PC-9 (cell line): Measurements from ENCODE around the gene SNRPE. TPM values are rescaled to one million over a fixed set of nuclear protein-coding genes. Genes with fewer than 3 reads are reported as not detected.

Experiments
- BruUV-seq: library from RNA; stranded (reverse); fragments of 400-500 nt; replicated peaks from 2 replicates; lab custom pipeline; 2021; lab: Mats Ljungman, UMichigan
- CTCF ChIA-PET: fragments of 300-600 bp; sonication (Branson Sonifier 250); formaldehyde crosslinking; loops from one replicate; lab custom pipeline; 2022; ENCODE audit warnings: antibody characterized with exemption; lab: Charles Lee
- POLR2A ChIA-PET: fragments of 300-600 bp; sonication (Branson Sonifier 250); formaldehyde crosslinking; loops from one replicate; lab custom pipeline; 2022; ENCODE audit warnings: antibody characterized with exemption; ENCODE audit not compliant: unreplicated experiment; lab: Charles Lee
- DNase-seq, 2 experiments: peaks; one replicate each; pipeline versions ENCODE4 v3.0.0 to v3.0.0-alpha.2; 2015 to 2022; ENCODE audit warnings: mixed read lengths in 1 of 2
- H2AFZ ChIP-seq: fragments of 200-600 bp; sonication (generic); 2 replicates; pipeline ENCODE4 v1.8.1; 2017; ENCODE audit warnings: antibody characterized with exemption
- H3F3A ChIP-seq: fragments of 200-600 bp; sonication (generic); 2 replicates; pipeline ENCODE4 v1.8.1; 2017; ENCODE audit warnings: antibody characterized with exemption, mild to moderate bottlenecking, low read depth; ENCODE audit not compliant: insufficient read depth
- H3K27ac ChIP-seq: fragments of 200-600 bp; sonication (generic); 2 replicates; pipeline ENCODE4 v1.6.1; 2016; ENCODE audit warnings: mixed run types
- H3K27me3 ChIP-seq: fragments of 200-600 bp; sonication (generic); 2 replicates; pipeline ENCODE4 v1.6.1; 2016; ENCODE audit warnings: low read depth, mixed run types; ENCODE audit not compliant: insufficient read depth
- H3K36me3 ChIP-seq: fragments of 200-600 bp; sonication (generic); 2 replicates; pipeline ENCODE4 v1.6.1; 2016; ENCODE audit warnings: low read depth, mixed run types
- H3K4me1 ChIP-seq: fragments of 200-600 bp; sonication (generic); replicated peaks from 2 replicates; pipeline ENCODE4 v1.6.1; 2016; ENCODE audit warnings: mixed run types; ENCODE audit not compliant: insufficient read depth
- H3K4me2 ChIP-seq: fragments of 200-600 bp; sonication (generic); 2 replicates; pipeline ENCODE4 v1.6.1; 2017; ENCODE audit warnings: mixed run types
- H3K4me3 ChIP-seq: fragments of 200-600 bp; sonication (generic); 2 replicates; pipeline ENCODE4 v1.6.1; 2016; ENCODE audit warnings: mixed run types
- H3K79me2 ChIP-seq: fragments of 200-600 bp; sonication (generic); 2 replicates; pipeline ENCODE4 v1.6.1; 2017; ENCODE audit warnings: low read depth, mixed run types
- H3K9me2 ChIP-seq: fragments of 200-600 bp; sonication (generic); 2 replicates; pipeline ENCODE4 v1.8.1; 2017; ENCODE audit warnings: mild to moderate bottlenecking; ENCODE audit not compliant: insufficient read depth
- H3K9me3 ChIP-seq: fragments of 200-600 bp; sonication (generic); 2 replicates; pipeline ENCODE4 v1.8.1; 2016; ENCODE audit warnings: low read depth; ENCODE audit not compliant: insufficient read depth
- H4K20me1 ChIP-seq: fragments of 200-600 bp; sonication (generic); 2 replicates; pipeline ENCODE4 v1.8.1; 2017; ENCODE audit not compliant: insufficient read depth
- CTCF ChIP-seq: fragments of 200-600 bp; sonication (generic); conservative IDR thresholded peaks from 2 replicates; pipeline ENCODE4 v1.6.1; 2017; ENCODE audit warnings: mixed run types, antibody characterized with exemption, mild to moderate bottlenecking, moderate library complexity
- EZH2 ChIP-seq: fragments of 200-600 bp; sonication (generic); IDR thresholded peaks from 2 replicates; pipeline ENCODE4 v1.8.0; 2017; ENCODE audit warnings: antibody characterized with exemption, low read depth
- intact Hi-C: fragments of 100-400 bp; cut with micrococcal nuclease; formaldehyde crosslinking; loops from one replicate; pipeline ENCODE4 v1.10.0; 2022; ENCODE audit not compliant: unreplicated experiment
- total RNA-seq: library from RNA; stranded (reverse); gene quantifications from 2 replicates; pipeline ENCODE4 v1.2.3, GENCODE V29; 2021

The SNRPE gene
- total RNA-seq, 1 experiment from 2014 or later: 218 TPM

- POLR2A ChIA-PET: interaction anchor here (0.5 to 0.7 kb wide), 3 partner anchors 245 to 658 kb away, joined by 3 to 4 read pairs (median 4); partner anchors contain the start of gene MDM4
Measured at GRCh38 chr1:203858055-203858454, 3.3 kb upstream of the SNRPE start.

GRCh38 chr1:203858975-203859374 lies 2.4 kb upstream of the SNRPE start:
- Histone ChIP-seq H3K79me2 (peaks cover 26% of the 10 kb centered on the region), H3K4me2 (no peak overlapping the region), H3K27me3 (no peaks in the 10 kb centered on the region), H3K27ac (no peak overlapping the region), H4K20me1 (no peaks in the 10 kb centered on the region), H3K9me2 (no peaks in the 10 kb centered on the region), H3K36me3 (peaks cover 13% of the 10 kb centered on the region), H2AFZ (no peak overlapping the region), H3F3A (peaks cover 55% of the 10 kb centered on the region), H3K9me3 (no peaks in the 10 kb centered on the region), H3K4me1 (peaks cover 21% of the 10 kb centered on the region), H3K4me3 (no peak overlapping the region)
- intact Hi-C loops: no loop called here
- POLR2A ChIA-PET: interaction anchor here (0.6 kb wide), 1 partner anchor 522 kb away, joined by 3 read pairs; no protein-coding TSS in a partner anchor
- CTCF ChIA-PET: interaction anchor here (0.7 kb wide), 1 partner anchor 10 kb away, joined by 6 read pairs; no protein-coding TSS in a partner anchor
- TF ChIP-seq CTCF (no peak), EZH2 (no peak)
- no peak for DNase-seq
- BruUV-seq: no TSS peak

More at GRCh38 chr1:203858055-203858454, 3.3 kb upstream of the SNRPE start:
- no peaks in the 10 kb centered on the region for H4K20me1 ChIP-seq
- H3K4me3 ChIP-seq: no peak overlapping the region
- H3K9me2 ChIP-seq: no peaks in the 10 kb centered on the region
- no peaks in the 10 kb centered on the region for H3K27me3 ChIP-seq
- no peaks in the 10 kb centered on the region for H3K9me3 ChIP-seq
- peak overlapping the region; percentile 22; the same call in 1 of the 2 replicates for H3K27ac ChIP-seq
- no TSS peak for BruUV-seq
- peaks cover 17% of the 10 kb centered on the region for H3K79me2 ChIP-seq
- intact Hi-C loops: no loop called here
- H3F3A ChIP-seq: peaks cover 52% of the 10 kb centered on the region
- H2AFZ ChIP-seq: no peak overlapping the region
- CTCF ChIA-PET: no interaction called here
- peak overlapping the region; percentile 26; the same call in 1 of the 2 replicates for H3K4me2 ChIP-seq
- peak; percentile 33 to 73 for DNase-seq
- TF ChIP-seq EZH2: no peak
- TF ChIP-seq CTCF: no peak
- H3K4me1 ChIP-seq: peaks cover 19% of the 10 kb centered on the region
- H3K36me3 ChIP-seq: peaks cover 7% of the 10 kb centered on the region

GRCh38 chr1:203860396-203861025 lies 888 bp upstream of the SNRPE start:
- BruUV-seq: TSS peak; percentile 72
- TF ChIP-seq CTCF (no peak), EZH2 (no peak)
- peak in 1 of 2 experiments; percentile 54 for DNase-seq
- Histone ChIP-seq H3K4me1 (peaks cover 21% of the 10 kb centered on the region), H3K4me3 (peak overlapping the region; percentile 85; the same call in 1 of the 2 replicates), H3K36me3 (peaks cover 22% of the 10 kb centered on the region), H4K20me1 (no peaks in the 10 kb centered on the region), H3K79me2 (peaks cover 41% of the 10 kb centered on the region), H3K9me2 (no peaks in the 10 kb centered on the region), H3K4me2 (peak overlapping the region; percentile 96), H3F3A (peaks cover 57% of the 10 kb centered on the region), H3K9me3 (no peaks in the 10 kb centered on the region), H3K27me3 (no peaks in the 10 kb centered on the region), H2AFZ (peak overlapping the region; percentile 76), H3K27ac (no peak overlapping the region)
- CTCF ChIA-PET: interaction anchor here (0.7 to 1.7 kb wide), 5 partner anchors 302 to 407 kb away, joined by 3 to 7 read pairs (median 4); partner anchors contain the start of gene GOLT1A
- intact Hi-C loops: loop anchor here (1.0 to 5.0 kb wide), 10 partner anchors 10 to 947 kb away; partner anchors contain the start of genes GOLT1A and SOX13
- POLR2A ChIA-PET: interaction anchor here (0.6 to 0.7 kb wide), 3 partner anchors 214 to 945 kb away, joined by 3 to 6 read pairs (median 4); no protein-coding TSS in a partner anchor
